SKM-1 (cell line): ENCODE data around the gene NFYC.

Source experiments
- DNase-seq: peaks from one replicate; lab custom pipeline; 2025; ENCODE audit not compliant: unreplicated experiment; lab: John Stamatoyannopoulos, UW

Gene NFYC

GRCh38 chr1:40794974-40795715, 103.6 kb downstream of the NFYC start:
- DNase-seq, result no peak

- DNase-seq, result no peak
These were observed 104.5 kb downstream of the NFYC start for GRCh38 chr1:40795811-40796586.

- DNase-seq, result no peak
These were observed 105.6 kb downstream of the NFYC start for GRCh38 chr1:40796939-40797667.

- no peak for DNase-seq
These were observed 106.1 kb downstream of the NFYC start for GRCh38 chr1:40797668-40798010.

GRCh38 chr1:40798366-40799281, 107.1 kb downstream of the NFYC start:
- DNase-seq, result no peak

GRCh38 chr1:40799351-40799867, 107.9 kb downstream of the NFYC start:
- DNase-seq, result no peak

- DNase-seq, result no peak
These were observed 110.2 kb downstream of the NFYC start for GRCh38 chr1:40801742-40802077.

- no peak for DNase-seq
These were observed 110.7 kb downstream of the NFYC start for GRCh38 chr1:40802078-40802741.

GRCh38 chr1:40802742-40803113, 111.2 kb downstream of the NFYC start:
- no peak for DNase-seq

GRCh38 chr1:40803447-40803846, 111.9 kb downstream of the NFYC start:
- no peak for DNase-seq

GRCh38 chr1:40803902-40804301, 112.4 kb downstream of the NFYC start:
- no peak for DNase-seq

- no peak for DNase-seq
These were observed 114.7 kb downstream of the NFYC start for GRCh38 chr1:40806240-40806639.

GRCh38 chr1:40806731-40807695, 115.5 kb downstream of the NFYC start:
- no peak for DNase-seq

- no peak for DNase-seq
These were observed 116.5 kb downstream of the NFYC start for GRCh38 chr1:40808002-40808401.

GRCh38 chr1:40808444-40808843, 116.9 kb downstream of the NFYC start:
- no peak for DNase-seq

- DNase-seq, result no peak
These were observed 117.4 kb downstream of the NFYC start for GRCh38 chr1:40808909-40809308.

GRCh38 chr1:40810927-40811326, 119.4 kb downstream of the NFYC start:
- DNase-seq, result no peak

- DNase-seq, result no peak
These were observed 123.9 kb downstream of the NFYC start for GRCh38 chr1:40815420-40815819.

GRCh38 chr1:40817791-40818263, 126.3 kb downstream of the NFYC start:
- DNase-seq, result no peak
